Globus pallidus (tissue), 1 donor: Measurements from ENCODE around the gene LIME1.
A peak's percentile ranks its signal among the peaks of the same experiment; 100 is the strongest.
"Not testable (repeated sequence)": the region's sequence is repeated elsewhere in the genome, so short reads cannot be mapped to it uniquely, and the experiment has no call there.

Source experiments
- DNase-seq: peaks from one replicate; pipeline ENCODE4 v3.0.0-alpha.2; 2015; ENCODE audit warnings: low spot score

LIME1 gene

DNA sequence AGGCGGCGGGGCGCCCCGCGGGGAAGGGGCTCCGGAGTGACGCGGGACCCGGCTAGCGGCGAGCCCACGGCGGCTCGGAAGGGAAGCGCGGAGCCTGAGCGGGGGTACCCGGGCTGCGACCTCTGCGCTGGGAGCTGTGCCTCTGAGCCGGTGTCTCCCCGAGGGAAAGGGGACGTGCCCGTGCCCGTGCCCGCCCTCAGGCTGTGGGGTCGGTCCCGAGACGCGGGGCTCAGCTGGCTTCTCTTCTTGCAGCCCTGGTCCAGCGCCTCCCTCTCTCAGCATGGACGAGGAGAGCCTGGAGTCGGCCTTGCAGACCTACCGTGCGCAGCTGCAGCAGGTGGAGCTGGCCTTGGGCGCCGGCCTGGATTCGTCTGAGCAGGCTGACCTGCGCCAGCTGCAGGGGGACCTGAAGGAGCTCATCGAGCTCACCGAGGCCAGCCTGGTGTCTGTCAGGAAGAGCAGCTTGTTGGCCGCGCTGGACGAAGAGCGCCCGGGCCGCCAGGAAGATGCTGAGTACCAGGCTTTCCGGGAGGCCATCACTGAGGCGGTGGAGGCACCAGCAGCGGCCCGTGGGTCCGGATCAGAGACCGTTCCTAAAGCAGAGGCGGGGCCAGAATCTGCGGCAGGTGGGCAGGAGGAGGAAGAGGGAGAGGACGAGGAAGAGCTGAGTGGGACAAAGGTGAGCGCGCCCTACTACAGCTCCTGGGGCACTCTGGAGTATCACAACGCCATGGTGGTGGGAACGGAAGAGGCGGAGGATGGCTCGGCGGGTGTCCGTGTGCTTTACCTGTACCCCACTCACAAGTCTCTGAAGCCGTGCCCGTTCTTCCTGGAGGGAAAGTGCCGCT lies 27.9 kb upstream of the LIME1 start:
- DNase-seq: no peak

DNA sequence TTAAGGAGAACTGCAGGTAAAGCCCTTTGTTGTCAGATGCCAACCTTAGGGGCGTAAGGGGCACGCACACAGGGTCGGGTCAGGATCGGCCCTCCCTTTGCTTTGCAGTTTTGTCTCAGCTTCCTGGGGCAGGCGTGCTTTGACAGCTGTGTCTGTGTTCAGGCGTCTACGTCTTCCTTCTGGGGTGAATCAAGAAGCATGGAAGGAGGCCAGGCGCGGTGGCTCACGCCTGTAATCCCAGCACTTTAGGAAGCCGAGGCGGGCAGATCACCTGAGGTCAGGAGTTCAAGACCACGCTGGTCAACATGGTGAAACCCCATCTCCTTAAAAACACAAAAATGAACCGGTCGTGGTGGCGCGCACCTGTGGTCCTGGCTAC lies 27.3 kb upstream of the LIME1 start:
- no peak for DNase-seq

DNA sequence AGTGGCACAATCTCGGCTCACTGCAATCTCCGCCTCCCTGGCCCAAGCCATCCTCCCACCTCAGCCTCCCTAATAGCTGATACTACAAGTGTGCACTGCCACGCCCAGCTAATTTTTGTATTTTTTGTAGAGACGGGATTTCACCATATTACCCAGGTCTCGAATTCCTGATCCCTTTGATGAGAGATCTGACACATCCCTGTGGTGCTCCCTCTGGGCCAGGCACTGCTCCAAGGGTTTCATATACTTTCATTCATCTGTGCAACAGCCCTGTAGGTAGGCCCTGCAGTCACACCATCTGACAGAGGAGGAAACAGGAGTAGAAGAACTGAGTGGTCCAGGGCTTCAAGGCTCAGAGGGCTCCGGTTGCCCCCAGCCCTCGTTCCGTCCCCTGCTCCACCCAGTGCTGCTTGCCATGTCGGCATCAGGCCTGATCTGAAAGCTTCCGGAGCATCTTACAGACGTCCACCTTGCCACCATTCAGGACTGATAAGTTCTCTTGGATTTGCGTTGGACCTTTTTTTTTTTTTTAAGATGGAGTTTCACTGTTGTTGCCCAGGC lies 25.3 kb upstream of the LIME1 start:
- DNase-seq: no peak

DNA sequence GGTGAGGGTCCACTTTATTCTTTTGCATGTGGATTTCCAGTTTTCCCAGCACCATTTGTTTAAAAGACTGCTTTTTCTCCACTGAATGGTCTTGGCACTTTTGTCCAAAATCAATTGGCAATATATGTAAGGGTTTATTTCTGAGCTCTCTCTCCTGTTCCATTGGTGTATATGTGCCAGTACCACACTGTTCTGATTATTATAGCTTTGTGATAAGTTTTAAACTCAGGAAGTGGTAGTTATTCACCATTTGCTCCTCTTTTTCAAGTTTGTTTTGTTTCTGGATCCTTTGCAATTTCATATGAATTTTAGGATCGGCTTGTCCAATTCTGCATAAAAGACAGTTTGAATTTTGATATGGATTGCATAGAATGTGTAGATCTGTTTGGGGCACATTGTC lies 24.3 kb upstream of the LIME1 start:
- no peak for DNase-seq

DNA sequence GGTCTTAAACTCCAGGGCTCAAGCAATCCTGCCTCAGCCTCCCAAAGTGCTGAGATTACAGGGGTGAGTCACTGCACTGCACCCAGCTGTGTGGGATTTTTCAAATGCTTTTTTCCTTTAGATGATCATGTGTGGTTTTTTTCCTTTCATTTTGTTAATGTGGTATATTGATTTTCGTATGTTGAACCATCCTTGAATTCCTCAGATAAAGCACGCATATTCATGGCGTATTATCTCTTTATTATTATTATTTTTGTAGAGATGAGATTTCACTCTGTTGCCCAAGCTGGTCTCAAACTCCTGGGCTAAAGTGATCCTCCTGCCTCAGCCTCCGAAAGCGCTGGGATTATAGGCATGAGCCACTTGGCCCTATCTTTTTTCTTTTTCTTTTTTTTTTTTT lies 21.6 kb upstream of the LIME1 start:
- no peak for DNase-seq

DNA sequence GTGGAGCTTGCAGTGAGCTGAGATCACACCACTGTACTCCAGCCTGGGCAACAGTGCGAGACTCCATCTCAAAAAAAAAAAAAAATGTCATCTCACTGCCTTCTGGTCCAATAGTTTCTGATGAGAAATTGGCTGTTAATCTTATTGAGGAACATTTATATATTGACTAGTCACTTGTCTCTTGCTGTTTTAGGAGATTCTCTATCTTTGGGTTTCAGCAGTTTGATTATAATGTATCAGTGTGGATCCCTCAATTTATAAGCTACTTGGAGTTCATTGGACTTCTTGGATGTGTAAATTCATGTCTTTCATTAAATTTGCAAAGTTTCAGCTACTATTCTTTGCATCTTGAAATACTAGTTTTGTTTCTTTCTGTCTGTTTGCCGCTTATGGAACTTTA lies 17.5 kb upstream of the LIME1 start:
- no peak for DNase-seq

DNA sequence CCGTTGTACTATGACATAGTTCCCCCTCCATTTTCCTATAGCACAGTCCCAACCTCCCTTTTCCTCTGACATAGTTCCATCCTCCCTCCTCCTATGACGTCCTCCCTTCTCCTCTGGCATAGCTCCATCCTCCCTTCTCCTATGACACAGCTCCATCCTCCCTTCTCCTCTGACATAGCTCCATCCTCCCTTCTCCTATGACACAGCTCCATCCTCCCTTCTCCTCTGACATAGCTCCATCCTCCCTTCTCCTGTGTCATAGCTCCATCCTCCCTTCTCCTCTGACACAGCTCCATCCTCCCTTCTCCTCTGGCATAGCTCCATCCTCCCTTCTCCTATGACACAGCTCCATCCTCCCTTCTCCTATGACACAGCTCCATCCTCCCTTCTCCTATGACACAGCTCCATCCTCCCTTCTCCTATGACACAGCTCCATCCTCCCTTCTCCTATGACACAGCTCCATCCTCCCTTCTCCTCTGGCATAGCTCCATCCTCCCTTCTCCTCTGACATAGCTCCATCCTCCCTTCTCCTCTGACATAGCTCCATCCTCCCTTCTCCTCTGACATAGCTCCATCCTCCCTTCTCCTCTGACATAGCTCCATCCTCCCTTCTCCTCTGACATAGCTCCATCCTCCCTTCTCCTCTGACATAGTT lies 13.4 kb upstream of the LIME1 start:
- not testable (repeated sequence) for DNase-seq

DNA sequence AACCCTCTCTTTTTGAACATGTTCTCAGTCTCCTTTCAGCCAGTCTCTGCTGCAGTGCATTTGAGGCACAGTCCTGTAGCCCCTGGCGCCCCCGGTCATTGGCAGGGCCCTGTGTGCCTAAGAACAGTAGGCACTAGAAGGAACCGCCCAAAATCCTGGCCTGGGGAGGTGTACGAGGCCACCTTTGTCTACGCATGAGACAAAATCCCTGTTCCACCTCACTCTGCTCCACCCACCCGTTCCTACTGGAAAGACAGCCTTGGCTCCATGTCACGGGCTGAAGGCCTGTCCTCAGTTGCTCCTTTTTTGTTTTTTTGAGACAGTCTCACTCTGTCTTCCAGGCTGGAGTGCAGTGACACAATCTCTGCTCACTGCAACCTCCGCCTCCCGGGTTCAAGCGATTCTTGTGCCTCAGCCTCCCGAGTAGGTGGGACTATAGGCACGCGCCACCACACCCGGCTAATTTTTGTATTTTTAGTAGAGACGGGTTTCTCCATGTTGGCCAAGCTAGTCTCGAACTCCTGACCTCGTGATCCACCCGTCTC lies 6.2 kb upstream of the LIME1 start:
- DNase-seq: not testable (repeated sequence)

DNA sequence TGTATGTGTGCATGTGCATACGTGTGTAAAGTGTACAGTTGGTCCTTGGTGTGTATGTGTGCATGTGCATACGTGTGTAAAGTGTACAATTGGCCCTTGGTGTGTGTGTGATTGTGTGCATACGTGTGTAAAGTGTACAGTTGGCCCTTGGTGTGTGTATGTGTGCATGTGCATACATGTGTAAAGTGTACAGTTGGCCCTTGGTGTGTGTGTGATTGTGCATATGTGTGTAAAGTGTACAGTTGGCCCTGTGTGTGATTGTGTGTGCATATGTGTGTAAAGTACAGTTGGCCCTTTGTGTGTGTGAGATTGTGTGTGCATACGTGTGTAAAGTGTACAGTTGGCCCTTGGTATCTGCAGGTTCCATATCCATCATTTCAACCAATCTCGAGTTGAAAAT lies 5.1 kb upstream of the LIME1 start:
- DNase-seq: no peak

DNA sequence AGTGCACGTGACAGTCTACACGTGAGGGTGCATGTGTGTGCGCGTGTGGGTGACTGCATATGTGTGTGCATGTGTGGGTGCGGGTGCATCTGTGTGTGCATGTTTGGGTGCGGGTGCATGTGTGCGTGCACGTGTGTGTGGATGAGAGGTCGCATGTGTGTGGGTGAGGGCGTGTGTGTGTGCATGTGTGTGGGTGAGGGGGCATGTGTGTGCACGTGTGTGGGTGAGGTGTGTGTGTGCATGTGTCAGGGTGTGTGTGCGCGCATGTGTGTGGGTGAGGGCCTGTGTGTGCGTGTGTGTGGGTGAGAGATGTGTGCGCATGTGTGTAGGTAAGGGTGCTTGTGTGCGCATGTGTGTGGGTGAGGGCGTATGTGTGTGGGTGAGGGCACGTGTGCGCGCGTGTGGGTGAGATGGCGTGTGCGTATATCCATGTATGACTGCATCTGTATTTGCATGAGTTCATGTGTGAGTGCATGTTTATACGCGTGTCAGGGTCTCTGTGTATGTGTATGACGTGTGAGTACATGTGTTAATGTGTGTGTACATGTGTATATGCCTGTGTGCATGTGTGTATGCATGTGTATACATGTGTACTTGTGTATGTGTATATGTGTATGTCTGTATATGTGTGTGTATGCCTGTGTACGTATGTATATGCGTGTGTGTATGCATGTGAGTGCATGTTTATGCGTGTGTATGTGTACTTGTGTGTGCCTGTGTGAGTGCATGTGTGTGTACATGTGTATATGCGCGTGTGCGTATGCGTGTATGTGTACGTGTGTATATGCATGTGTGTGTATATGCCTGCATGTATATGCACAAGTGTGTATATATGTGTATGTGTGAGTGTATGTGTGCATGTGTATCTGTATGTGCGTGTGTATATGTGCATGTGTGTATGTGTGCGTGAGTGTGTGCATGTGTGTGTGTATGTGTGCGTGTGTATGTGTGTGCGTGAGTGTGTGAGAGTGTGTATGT lies 4.1 kb upstream of the LIME1 start:
- DNase-seq: no peak

DNA sequence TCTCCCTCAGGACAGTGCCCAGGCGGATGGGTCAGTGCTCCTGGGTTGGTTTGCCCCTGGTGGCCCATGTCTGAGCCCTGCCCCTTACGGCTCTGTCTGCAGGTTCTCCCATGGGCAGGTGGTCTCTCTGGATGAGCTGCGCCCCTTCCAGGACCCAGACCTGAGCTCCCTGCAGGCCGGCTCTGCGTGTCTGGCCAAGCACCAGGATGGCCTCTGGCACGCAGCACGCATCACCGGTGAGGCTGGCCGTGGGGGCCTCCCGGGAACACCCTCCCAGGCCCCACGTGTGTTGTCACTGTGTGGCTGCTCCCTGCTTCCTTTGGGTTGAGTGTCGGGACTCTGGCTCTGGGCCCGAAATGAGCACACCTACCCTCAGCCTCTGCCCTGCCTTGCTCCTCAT lies 3.3 kb upstream of the LIME1 start:
- DNase-seq: no peak

DNA sequence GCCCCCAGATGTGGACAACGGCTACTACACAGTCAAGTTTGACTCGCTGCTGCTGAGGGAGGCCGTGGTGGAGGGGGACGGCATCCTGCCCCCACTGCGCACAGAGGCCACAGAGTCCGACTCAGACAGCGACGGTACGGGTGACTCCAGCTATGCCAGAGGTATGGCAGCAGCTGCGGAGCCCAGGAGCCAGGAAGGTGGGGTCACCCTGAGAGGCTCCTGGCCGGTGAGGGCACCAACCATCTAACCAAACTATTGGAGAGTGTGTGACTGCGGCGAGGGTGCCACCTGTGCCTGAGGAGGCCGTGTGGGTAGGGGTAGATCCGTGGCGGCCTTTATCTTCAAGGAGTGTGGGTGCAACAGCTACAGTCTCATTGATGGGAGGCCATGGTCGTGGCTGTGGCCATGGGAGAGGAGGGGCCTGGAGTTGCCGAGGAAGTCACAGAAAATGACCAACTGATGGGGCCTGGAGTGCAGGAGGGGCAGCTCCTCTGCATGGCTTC lies 2.8 kb upstream of the LIME1 start:
- DNase-seq: no peak

DNA sequence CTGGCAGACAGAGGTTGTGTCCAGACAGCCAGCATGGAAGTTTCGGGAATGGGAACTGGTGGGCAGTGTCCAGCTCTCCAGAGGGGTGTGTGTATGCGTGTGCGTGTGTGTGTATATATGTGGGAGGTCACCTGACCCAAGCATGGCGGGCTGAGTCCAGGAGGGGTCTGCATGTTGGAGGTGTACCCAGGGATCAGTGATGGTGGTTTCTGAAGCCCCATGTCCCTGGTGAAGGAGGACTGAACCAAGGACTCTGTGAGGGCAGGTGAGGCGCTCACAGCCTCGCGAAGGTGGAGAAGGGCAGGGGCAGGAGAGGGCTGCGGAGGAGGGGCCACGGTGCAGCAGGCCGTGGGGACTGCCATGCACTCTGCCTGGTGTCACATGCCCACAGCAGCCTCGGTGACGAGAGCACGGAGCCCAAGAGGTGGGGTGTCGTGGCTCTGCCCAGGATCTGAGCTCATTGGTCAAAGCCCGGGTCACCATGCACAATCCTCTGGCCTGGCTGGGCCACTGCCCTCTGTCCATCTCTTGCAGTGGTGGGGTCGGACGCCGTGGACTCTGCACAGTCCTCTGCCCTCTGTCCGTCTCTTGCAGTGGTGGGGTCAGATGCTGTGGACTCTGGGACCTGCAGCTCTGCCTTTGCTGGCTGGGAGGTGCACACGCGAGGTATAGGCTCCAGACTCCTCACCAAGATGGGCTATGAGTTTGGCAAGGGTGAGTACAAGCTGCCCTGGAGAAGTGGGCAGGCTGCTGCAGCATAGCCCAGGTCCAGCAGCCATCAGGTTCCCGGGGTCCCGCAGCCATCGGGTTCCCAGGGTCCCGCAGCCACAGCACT lies 2.1 kb upstream of the LIME1 start:
- no peak for DNase-seq

DNA sequence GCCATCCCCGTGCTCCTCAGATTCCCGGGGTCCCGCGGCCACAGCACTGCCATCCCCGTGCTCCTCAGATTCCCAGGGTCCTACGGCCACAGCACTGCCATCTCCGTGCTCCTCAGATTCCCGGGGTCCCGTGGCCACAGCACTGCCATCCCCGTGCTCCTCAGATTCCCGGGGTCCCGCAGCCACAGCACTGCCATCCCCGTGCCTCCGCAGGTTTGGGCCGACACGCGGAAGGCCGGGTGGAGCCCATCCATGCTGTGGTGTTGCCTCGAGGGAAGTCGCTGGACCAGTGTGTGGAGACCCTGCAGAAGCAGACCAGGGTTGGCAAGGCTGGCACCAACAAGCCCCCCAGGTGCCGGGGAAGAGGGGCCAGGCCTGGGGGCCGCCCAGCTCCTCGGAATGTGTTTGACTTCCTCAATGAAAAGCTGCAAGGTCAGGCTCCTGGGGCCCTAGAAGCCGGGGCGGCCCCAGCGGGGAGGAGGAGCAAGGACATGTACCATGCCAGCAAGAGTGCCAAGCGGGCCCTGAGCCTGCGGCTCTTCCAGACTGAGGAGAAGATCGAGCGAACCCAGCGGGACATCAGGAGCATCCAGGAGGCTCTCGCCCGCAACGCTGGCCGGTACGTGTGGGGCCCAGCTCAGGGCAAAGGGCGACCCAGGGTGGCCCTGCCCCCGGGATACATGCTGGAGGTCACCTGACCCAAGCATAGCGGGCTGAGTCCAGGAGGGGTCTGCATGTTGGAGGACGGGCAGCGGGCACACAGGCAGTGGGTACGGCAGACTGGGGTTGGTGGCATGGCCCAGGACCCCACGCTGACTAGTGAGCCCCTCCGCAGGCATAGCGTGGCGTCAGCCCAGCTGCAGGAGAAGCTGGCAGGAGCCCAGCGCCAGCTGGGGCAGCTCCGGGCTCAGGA lies 1.3 kb upstream of the LIME1 start:
- DNase-seq: no peak

DNA sequence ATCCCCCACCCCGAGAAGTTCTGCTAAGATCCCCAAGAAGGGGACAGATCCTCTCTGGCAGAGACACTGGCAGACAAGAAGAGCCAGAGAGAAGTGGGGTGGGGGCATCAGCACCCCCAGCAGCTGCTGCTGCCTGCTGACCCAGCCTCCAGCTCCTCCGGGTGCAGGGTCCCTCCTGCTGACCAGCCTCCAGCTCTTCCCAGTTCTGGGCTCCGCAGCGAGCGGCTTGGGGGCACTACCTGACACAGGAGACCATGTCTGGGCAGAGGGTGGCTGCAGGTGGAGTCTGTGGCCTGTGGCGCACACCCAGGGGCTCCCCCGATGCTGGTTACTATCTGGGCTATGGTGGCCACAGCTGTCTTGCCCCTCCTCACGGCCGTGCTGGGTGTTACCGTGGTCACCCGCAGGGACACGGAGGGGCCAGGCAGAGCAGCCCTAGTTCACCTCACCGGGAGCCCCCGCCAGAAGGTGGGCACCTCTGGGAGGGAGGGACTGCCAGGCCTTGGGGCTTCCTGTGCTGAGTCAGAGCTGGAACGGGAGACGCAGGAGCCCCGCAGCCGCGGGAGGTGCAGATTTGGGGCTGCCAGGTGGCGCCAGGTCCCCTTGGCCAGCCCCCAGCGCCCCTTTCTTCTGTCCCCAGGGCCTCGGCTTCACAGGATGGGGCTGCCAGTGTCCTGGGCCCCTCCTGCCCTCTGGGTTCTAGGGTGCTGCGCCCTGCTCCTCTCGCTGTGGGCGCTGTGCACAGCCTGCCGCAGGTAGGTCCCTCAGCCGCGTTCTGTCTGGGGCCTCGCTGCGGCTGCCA lies 630 bp downstream of the LIME1 start:
- no peak for DNase-seq

DNA sequence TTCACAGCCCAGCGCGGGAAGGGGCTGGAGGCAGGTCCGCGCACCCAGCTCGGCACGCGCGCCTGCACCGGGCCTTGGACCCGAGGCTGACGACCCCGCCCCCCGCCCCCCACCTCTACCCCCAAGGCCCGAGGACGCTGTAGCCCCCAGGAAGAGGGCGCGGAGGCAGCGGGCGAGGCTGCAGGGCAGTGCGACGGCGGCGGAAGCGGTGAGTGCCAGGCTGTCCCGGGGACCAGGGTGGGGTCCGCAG lies 1.2 kb downstream of the LIME1 start:
- no peak for DNase-seq

DNA sequence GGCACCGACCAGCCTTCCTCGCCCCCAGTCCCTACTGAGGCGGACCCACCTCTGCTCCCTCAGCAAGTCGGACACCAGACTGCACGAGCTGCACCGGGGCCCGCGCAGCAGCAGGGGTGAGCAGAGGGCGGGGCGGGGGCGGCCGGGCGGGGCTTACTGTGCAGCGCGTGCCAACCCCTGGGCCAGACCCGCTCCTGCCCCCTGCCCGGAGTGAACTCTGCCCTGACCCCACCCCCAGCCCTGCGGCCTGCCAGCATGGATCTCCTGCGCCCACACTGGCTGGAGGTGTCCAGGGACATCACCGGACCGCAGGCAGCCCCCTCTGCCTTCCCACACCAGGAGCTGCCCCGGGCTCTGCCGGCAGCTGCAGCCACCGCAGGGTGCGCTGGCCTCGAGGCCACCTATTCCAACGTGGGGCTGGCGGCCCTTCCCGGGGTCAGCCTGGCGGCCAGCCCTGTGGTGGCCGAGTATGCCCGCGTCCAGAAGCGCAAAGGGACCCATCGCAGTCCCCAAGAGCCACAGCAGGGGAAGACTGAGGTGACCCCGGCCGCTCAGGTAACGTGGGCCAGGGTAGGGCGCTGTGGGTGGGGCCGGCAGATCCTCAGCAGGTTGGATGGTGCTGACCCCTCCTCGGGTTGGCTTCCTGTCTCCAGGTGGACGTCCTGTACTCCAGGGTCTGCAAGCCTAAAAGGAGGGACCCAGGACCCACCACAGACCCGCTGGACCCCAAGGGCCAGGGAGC lies 1.7 kb downstream of the LIME1 start:
- no peak for DNase-seq

DNA sequence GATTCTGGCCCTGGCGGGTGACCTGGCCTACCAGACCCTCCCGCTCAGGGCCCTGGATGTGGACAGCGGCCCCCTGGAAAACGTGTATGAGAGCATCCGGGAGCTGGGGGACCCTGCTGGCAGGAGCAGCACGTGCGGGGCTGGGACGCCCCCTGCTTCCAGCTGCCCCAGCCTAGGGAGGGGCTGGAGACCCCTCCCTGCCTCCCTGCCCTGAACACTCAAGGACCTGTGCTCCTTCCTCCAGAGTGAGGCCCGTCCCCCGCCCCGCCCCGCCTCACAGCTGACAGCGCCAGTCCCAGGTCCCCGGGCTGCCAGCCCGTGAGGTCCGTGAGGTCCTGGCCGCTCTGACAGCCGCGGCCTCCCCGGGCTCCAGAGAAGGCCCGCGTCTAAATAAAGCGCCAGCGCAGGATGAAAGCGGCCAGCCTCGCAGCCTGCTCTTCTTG lies 2.2 kb downstream of the LIME1 start:
- DNase-seq: peak; percentile 31
